HepG2 (cell line): ENCODE measurements around the gene TPST1. TPM values are rescaled to one million over a fixed set of nuclear protein-coding genes. Genes with fewer than 3 reads are reported as not detected.

Source experiments
- BRCA1 ChIP-seq: sonication (generic); formaldehyde crosslinking; IDR thresholded peaks from 2 replicates; pipeline ENCODE4 v1.4.0; 2020; ENCODE audit warnings: missing genetic modification reagents
- FOXJ3 ChIP-seq: sonication (generic); formaldehyde crosslinking; IDR thresholded peaks from 2 replicates; pipeline ENCODE4 v1.4.0; 2020; ENCODE audit warnings: missing genetic modification reagents, mild to moderate bottlenecking, borderline replicate concordance
- HES4 ChIP-seq: sonication (generic); formaldehyde crosslinking; IDR thresholded peaks from 2 replicates; pipeline ENCODE4 v1.9.0; 2021; ENCODE audit warnings: mild to moderate bottlenecking, missing genetic modification reagents, borderline replicate concordance
- IRX3 ChIP-seq: sonication (generic); formaldehyde crosslinking; IDR thresholded peaks from 2 replicates; pipeline ENCODE4 v1.8.1; 2023; ENCODE audit warnings: mild to moderate bottlenecking, low read depth, missing genetic modification reagents, borderline replicate concordance
- KDM5A ChIP-seq: fragments of 200-600 bp; sonication (generic); IDR thresholded peaks from 2 replicates; pipeline ENCODE4 v1.7.0; 2018; ENCODE audit warnings: antibody characterized with exemption, mild to moderate bottlenecking, low read length, borderline replicate concordance
- NAIF1 ChIP-seq: sonication (generic); formaldehyde crosslinking; IDR thresholded peaks from 2 replicates; pipeline ENCODE4 v1.5.0; 2020; ENCODE audit warnings: mild to moderate bottlenecking, missing genetic modification reagents, borderline replicate concordance
- NFKB2 ChIP-seq: sonication (generic); formaldehyde crosslinking; IDR thresholded peaks from 2 replicates; pipeline ENCODE4 v1.4.0; 2020; ENCODE audit warnings: missing genetic modification reagents, borderline replicate concordance
- TGIF2 ChIP-seq: IDR thresholded peaks from 2 replicates; pipeline ENCODE4 v1.6.1; 2016; ENCODE audit warnings: control low read depth, missing compliant biosample characterization
- TOE1 ChIP-seq: sonication (generic); formaldehyde crosslinking; IDR thresholded peaks from 2 replicates; pipeline ENCODE4 v1.4.0; 2020; ENCODE audit warnings: mild to moderate bottlenecking, missing genetic modification reagents
- ZNF136 ChIP-seq: sonication (generic); formaldehyde crosslinking; IDR thresholded peaks from 2 replicates; pipeline ENCODE4 v1.8.1; 2022; ENCODE audit warnings: low read depth, mild to moderate bottlenecking, moderate library complexity, missing genetic modification reagents
- ZNF280B ChIP-seq: sonication (generic); formaldehyde crosslinking; IDR thresholded peaks from 2 replicates; pipeline ENCODE4 v1.5.0; 2020; ENCODE audit warnings: missing genetic modification reagents, mild to moderate bottlenecking, borderline replicate concordance
- ZNF333 ChIP-seq: sonication (generic); formaldehyde crosslinking; IDR thresholded peaks from 2 replicates; pipeline ENCODE4 v1.4.0; 2020; ENCODE audit warnings: mild to moderate bottlenecking, missing genetic modification reagents, borderline replicate concordance
- ZNF362 ChIP-seq: sonication (generic); formaldehyde crosslinking; IDR thresholded peaks from 2 replicates; pipeline ENCODE4 v1.4.0; 2020; ENCODE audit warnings: missing genetic modification reagents, mild to moderate bottlenecking, borderline replicate concordance
- ZNF510 ChIP-seq: sonication (generic); formaldehyde crosslinking; IDR thresholded peaks from 2 replicates; pipeline ENCODE4 v1.4.0; 2020; ENCODE audit warnings: low read depth, mild to moderate bottlenecking, missing genetic modification reagents
- ZNF512 ChIP-seq: sonication (generic); formaldehyde crosslinking; IDR thresholded peaks from 2 replicates; pipeline ENCODE4 v1.4.0; 2020; ENCODE audit warnings: mild to moderate bottlenecking, missing genetic modification reagents
- ZNF850 ChIP-seq: sonication (generic); formaldehyde crosslinking; conservative IDR thresholded peaks from 2 replicates; pipeline ENCODE4 v1.9.0; 2021; ENCODE audit warnings: mild to moderate bottlenecking, missing genetic modification reagents
- polyA plus RNA-seq, 8 experiments: library from polyadenylated mRNA; depleted of rRNA in 3 of 8; stranded (reverse) in 7 of 8; unstranded in 1 of 8; fragments of >200 nt; fragmentation: Illumina TruSeq in 4 of 8; extraction: Trizol in 4 of 8; gene quantifications; 2 replicates each; pipeline versions ENCODE4 v1.2.1 to v1.2.3, GENCODE V29; 2011 to 2016; ENCODE audit warnings: low read depth in 4 of 8, missing spikeins in 1 of 8, mixed read lengths in 1 of 8; ENCODE audit not compliant: insufficient read depth in 1 of 8
- total RNA-seq, 5 experiments: library from RNA; depleted of rRNA; stranded (reverse); fragments of >200 nt; fragmentation: Illumina TruSeq; extraction: Trizol; gene quantifications; 2 replicates each; pipeline ENCODE4 v1.2.3, GENCODE V29; 2016; ENCODE audit warnings: low read depth in 1 of 5
- TF ChIP-seq, protein P1 (sequence below): sonication (generic); formaldehyde crosslinking; IDR thresholded peaks from 2 replicates; pipeline ENCODE4 v1.4.0; 2020; ENCODE audit warnings: missing genetic modification reagents
- TF ChIP-seq, protein P2 (sequence below): sonication (generic); formaldehyde crosslinking; conservative IDR thresholded peaks from 2 replicates; pipeline ENCODE4 v1.5.0; 2020; ENCODE audit warnings: missing genetic modification reagents

Gene TPST1
- total and polyA plus RNA-seq, 2 of the 13 experiments (the other 11 are each of a cell fraction or from before 2014, with no cell fraction given) = 24.3 to 34.1 TPM

GRCh38 chr7:66204822-66205740 lies at the start of gene TPST1 (continued):
- TF ChIP-seq HES4 (CRISPR knock-in tag) = no peak
- TF ChIP-seq BRCA1 (CRISPR knock-in tag) = no peak
- no peak for TF ChIP-seq KDM5A
- peak; percentile 85; the same call in 1 of the 2 replicates for TF ChIP-seq NFKB2
- no peak for TF ChIP-seq IRX3 (CRISPR knock-in tag)
- TF ChIP-seq ZNF512 = no peak
- no peak; the same call in 1 of the 2 replicates for TF ChIP-seq ZNF280B
- TF ChIP-seq, protein P1, sequence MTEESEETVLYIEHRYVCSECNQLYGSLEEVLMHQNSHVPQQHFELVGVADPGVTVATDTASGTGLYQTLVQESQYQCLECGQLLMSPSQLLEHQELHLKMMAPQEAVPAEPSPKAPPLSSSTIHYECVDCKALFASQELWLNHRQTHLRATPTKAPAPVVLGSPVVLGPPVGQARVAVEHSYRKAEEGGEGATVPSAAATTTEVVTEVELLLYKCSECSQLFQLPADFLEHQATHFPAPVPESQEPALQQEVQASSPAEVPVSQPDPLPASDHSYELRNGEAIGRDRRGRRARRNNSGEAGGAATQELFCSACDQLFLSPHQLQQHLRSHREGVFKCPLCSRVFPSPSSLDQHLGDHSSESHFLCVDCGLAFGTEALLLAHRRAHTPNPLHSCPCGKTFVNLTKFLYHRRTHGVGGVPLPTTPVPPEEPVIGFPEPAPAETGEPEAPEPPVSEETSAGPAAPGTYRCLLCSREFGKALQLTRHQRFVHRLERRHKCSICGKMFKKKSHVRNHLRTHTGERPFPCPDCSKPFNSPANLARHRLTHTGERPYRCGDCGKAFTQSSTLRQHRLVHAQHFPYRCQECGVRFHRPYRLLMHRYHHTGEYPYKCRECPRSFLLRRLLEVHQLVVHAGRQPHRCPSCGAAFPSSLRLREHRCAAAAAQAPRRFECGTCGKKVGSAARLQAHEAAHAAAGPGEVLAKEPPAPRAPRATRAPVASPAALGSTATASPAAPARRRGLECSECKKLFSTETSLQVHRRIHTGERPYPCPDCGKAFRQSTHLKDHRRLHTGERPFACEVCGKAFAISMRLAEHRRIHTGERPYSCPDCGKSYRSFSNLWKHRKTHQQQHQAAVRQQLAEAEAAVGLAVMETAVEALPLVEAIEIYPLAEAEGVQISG (CRISPR knock-in tag) = peak; percentile 75
- TF ChIP-seq, protein P2, sequence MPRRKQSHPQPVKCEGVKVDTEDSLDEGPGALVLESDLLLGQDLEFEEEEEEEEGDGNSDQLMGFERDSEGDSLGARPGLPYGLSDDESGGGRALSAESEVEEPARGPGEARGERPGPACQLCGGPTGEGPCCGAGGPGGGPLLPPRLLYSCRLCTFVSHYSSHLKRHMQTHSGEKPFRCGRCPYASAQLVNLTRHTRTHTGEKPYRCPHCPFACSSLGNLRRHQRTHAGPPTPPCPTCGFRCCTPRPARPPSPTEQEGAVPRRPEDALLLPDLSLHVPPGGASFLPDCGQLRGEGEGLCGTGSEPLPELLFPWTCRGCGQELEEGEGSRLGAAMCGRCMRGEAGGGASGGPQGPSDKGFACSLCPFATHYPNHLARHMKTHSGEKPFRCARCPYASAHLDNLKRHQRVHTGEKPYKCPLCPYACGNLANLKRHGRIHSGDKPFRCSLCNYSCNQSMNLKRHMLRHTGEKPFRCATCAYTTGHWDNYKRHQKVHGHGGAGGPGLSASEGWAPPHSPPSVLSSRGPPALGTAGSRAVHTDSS (CRISPR knock-in tag) = no peak
- TF ChIP-seq ZNF333 = no peak
- no peak for TF ChIP-seq FOXJ3
- TF ChIP-seq ZNF850 (CRISPR knock-in tag) = no peak
- TF ChIP-seq TGIF2 = peak; percentile 43; the same call in 1 of the 2 replicates
- TF ChIP-seq NAIF1 (CRISPR knock-in tag) = no peak
- no peak for TF ChIP-seq ZNF136 (CRISPR knock-in tag)
- no peak for TF ChIP-seq ZNF362 (CRISPR knock-in tag)
- TF ChIP-seq ZNF510 (CRISPR knock-in tag) = no peak
- TF ChIP-seq TOE1 (CRISPR knock-in tag) = no peak
